ENCODE data around the gene HIPK3.

DNA sequence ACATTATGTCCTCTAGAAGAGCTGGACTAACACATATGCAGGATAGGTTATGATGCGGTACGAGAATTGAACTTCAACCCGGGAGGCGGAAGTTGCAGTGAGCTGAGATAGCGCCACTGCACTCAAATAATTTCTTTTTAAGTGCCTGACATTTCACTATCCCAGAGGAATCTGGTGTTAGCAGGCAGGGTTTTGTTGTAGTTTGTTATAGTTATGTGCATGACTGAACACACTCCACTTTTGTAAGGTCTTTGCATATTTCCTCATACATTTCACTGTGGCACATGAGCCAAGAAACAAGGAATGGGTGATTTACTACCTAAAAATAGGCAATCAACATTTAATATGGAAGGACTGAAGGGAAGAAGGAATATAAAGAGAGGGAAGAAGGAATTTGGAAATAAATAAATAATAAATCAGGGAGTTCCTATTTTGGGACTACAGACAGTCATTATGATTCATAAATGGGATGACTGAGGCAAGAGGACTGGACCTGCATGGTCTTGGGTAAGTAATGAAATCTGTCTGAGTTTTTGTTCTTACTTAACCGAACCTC is 8.7 kb upstream of the HIPK3 start:
- TF ChIP-seq, protein P1, sequence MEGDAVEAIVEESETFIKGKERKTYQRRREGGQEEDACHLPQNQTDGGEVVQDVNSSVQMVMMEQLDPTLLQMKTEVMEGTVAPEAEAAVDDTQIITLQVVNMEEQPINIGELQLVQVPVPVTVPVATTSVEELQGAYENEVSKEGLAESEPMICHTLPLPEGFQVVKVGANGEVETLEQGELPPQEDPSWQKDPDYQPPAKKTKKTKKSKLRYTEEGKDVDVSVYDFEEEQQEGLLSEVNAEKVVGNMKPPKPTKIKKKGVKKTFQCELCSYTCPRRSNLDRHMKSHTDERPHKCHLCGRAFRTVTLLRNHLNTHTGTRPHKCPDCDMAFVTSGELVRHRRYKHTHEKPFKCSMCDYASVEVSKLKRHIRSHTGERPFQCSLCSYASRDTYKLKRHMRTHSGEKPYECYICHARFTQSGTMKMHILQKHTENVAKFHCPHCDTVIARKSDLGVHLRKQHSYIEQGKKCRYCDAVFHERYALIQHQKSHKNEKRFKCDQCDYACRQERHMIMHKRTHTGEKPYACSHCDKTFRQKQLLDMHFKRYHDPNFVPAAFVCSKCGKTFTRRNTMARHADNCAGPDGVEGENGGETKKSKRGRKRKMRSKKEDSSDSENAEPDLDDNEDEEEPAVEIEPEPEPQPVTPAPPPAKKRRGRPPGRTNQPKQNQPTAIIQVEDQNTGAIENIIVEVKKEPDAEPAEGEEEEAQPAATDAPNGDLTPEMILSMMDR (IDR thresholded peaks at IDR 0.05; ENCODE audit: low read depth, low read length) = no peak
- no peak for TF ChIP-seq POLR2A (IDR thresholded peaks at IDR 0.05; ENCODE audit: extremely low read depth, insufficient read length)
- TF ChIP-seq, protein P2, sequence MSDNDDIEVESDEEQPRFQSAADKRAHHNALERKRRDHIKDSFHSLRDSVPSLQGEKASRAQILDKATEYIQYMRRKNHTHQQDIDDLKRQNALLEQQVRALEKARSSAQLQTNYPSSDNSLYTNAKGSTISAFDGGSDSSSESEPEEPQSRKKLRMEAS (IDR thresholded peaks at IDR 0.05; ENCODE audit: low read depth, low read length) = no peak

All from NB4 (cell line).